KBM-7 (cell line): Measurements from ENCODE around the gene PGGHG.
"Not testable (repeated sequence)": the region's sequence is repeated elsewhere in the genome, so short reads cannot be mapped to it uniquely, and the experiment has no call there.

Experiments
- DNase-seq: peaks from one replicate; pipeline ENCODE4 v3.0.0-alpha.2; 2015
- in situ Hi-C: fragments of 300-500 bp; cut with MboI; formaldehyde crosslinking; loops from 2 replicates; pipeline ENCODE4 v1.14.3; 2020; ENCODE audit warnings: low sequenced_read_pairs, low pct_unique_long_range_greater_than_20kb, mixed read lengths

PGGHG gene

GRCh38 chr11:283405-284104 is 5.4 kb upstream of the PGGHG start:
- DNase-seq, result no peak
- in situ Hi-C loops, result no loop called here

- no peak for DNase-seq
- in situ Hi-C loops, result no loop called here
Observed at GRCh38 chr11:284105-285020, 4.6 kb upstream of the PGGHG start.

DNA sequence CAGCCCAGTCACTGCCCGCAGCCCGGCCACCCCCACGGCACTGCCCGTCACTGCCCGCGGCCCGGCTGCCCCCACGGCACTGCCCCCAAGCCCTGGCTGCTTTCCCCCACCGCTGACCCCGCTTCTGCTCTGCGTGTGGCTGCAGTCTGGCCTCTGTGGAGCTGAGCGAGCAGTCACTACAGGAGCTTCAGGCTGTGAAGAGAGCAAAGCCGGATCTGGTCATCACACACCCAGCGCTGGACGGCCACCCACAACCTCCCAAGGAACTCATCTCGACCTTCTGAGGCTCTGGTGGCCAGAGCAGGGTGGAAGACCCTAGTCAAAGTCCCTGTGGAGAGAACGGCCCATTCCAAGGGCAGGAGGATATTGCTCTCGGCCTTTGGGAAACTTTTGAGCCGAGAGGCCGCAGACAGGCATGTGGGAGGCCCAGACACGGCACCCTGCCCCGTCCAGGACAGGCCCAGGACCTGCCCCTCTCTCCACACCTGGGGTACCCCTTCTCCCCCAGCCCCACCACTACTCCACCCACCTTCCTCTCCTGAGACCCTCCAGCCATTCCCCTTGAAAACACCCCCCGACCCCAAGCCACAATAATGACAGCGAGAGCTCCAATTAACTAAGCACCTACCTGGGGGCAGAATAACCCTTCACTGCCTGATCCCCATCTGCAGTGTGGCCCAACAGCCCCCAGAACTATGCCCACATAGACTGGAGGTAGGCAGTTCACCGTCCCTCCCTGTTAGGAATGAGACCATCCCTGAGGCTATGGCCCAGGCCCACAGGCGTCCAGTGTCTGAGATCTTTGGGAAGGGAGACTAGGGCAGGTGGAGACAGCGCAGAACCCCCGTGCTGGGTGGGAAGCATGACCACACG is 3.7 kb upstream of the PGGHG start:
- DNase-seq, result no peak
- in situ Hi-C loops, result no loop called here

- in situ Hi-C loops, result no loop called here
- no peak for DNase-seq
Observed at GRCh38 chr11:285894-286220, 3.1 kb upstream of the PGGHG start.

GRCh38 chr11:286977-287820 is 1.7 kb upstream of the PGGHG start:
- DNase-seq, in situ Hi-C loops: not testable (repeated sequence)

GRCh38 chr11:287821-288477 is 977 bp upstream of the PGGHG start:
- no peak for DNase-seq
- in situ Hi-C loops, result no loop called here

- DNase-seq, result no peak
Observed at GRCh38 chr11:289398-289711, 429 bp downstream of the PGGHG start.

GRCh38 chr11:289712-290620 is 1.0 kb downstream of the PGGHG start:
- no peak for DNase-seq
- in situ Hi-C loops, result no loop called here

More at GRCh38 chr11:289398-289711, 429 bp downstream of the PGGHG start:
- in situ Hi-C loops, result no loop called here

DNA sequence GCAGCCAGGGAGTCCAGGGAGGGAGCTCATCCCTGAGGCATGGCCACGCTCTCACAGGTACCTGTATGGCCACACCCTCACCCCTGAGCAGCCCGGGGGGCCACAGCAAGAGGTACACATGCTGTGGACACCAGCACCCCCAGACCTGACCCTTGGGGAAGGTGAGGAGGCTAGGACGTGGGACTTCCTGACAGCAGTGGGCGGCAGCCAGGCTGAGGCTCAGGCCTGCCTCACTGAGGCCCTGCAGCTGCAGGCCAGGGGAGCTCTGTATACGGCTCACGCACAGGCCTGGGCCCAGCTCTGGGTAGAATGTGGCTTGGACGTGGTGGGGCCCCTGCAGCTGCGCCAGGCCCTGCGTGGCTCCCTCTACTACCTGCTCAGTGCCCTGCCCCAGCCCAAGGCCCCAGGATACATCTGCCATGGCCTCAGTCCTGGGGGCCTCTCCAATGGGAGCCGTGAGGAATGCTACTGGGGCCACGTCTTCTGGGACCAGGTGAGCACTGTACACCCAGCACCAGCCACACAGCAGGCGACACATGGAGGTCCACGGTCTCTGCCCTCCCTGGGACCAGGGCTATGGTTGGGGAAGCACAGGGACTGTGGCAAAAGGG is 1.8 kb downstream of the PGGHG start:
- in situ Hi-C loops, result no loop called here
- no peak for DNase-seq

- in situ Hi-C loops, result no loop called here
- DNase-seq, result no peak
Observed at GRCh38 chr11:291281-292210, 2.6 kb downstream of the PGGHG start.

GRCh38 chr11:292211-293121 is 3.5 kb downstream of the PGGHG start:
- no peak for DNase-seq
- in situ Hi-C loops, result no loop called here

DNA sequence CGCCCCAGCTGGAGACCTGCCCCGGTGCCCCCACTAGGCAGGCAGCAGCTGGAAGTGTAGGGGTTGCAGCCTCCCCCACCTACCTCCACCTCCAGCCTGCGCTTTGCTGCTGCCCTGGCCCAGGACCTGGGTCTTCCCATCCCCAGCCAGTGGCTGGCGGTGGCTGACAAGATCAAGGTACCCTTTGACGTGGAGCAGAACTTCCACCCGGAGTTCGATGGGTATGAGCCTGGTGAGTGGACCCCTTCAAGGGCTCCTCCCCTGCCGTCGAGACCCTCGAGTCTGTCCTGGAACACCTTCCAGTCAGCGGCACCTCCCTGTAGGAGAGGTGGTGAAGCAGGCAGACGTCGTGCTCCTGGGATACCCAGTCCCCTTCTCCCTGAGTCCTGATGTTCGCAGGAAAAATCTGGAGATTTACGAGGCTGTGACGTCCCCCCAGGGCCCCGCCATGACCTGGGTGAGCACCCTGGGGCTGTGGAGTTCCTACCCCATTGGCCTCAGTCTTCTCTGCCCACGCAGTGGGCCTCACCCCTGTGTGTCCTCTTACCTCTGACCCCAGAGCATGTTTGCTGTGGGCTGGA is 4.4 kb downstream of the PGGHG start:
- in situ Hi-C loops, result no loop called here
- no peak for DNase-seq

GRCh38 chr11:293852-294661 is 5.1 kb downstream of the PGGHG start:
- DNase-seq, result no peak
- in situ Hi-C loops, result no loop called here

GRCh38 chr11:294780-295179 is 5.9 kb downstream of the PGGHG start:
- in situ Hi-C loops, result no loop called here
- no peak for DNase-seq
